K562 (cell line): ENCODE data around the gene TRIM34.

Experiments used
- JUND ChIP-seq, 2 experiments: IDR thresholded peaks; 2 replicates in 1 of 2; 3 replicates in 1 of 2; pipeline ENCODE4 v1.6.1; 2011; ENCODE audit warnings: borderline replicate concordance in 2 of 2, low read depth in 2 of 2, low read length in 2 of 2, improper control_type of control experiment in 1 of 2, missing biosample characterization in 1 of 2, missing genetic modification characterization in 1 of 2, missing genetic modification reagents in 1 of 2
- NR1H2 ChIP-seq: sonication (generic); formaldehyde crosslinking; IDR thresholded peaks from 2 replicates; pipeline ENCODE4 v1.4.0; 2020; ENCODE audit warnings: mild to moderate bottlenecking, missing genetic modification reagents
- SUPT5H ChIP-seq: fragments of 450-650 bp; IDR thresholded peaks from 2 replicates; pipeline ENCODE4 v1.6.1; 2016
- TF ChIP-seq, protein P1 (sequence below): fragments of 250-450 bp; sonication (Bioruptor Pico); IDR thresholded peaks from 2 replicates; pipeline ENCODE4 v1.5.0; 2021
- TF ChIP-seq, protein P2 (sequence below): sonication (generic); formaldehyde crosslinking; IDR thresholded peaks from 2 replicates; pipeline ENCODE4 v1.9.0; 2022; ENCODE audit warnings: mild to moderate bottlenecking, missing genetic modification reagents

DNA sequence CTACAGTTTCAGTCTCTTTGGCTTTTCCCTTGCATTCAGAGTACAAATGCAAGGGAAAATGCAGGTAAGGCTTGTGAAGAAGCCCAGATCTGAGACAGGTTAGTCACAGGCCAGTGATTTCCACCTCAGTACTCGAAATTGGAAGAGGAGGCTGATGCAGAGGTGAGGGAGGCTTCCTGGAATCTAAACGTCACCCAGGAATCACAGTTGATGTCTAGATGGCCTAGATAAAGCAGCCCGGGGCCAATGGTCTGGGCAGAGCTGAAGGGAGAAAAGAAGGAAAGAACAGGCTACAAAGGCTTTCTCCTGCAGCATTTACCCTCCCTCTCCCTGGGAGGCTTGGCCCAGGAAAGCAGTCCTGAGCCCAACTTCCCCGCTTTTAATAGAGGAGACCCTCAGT lies 19.9 kb upstream of the TRIM34 start:
- TF ChIP-seq, protein P1, sequence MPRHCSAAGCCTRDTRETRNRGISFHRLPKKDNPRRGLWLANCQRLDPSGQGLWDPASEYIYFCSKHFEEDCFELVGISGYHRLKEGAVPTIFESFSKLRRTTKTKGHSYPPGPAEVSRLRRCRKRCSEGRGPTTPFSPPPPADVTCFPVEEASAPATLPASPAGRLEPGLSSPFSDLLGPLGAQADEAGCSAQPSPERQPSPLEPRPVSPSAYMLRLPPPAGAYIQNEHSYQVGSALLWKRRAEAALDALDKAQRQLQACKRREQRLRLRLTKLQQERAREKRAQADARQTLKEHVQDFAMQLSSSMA (CRISPR knock-in tag) = no peak
- TF ChIP-seq, protein P2, sequence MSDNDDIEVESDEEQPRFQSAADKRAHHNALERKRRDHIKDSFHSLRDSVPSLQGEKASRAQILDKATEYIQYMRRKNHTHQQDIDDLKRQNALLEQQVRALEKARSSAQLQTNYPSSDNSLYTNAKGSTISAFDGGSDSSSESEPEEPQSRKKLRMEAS = no peak
- TF ChIP-seq NR1H2 (CRISPR knock-in tag) = no peak
- TF ChIP-seq SUPT5H = no peak
- no peak for TF ChIP-seq JUND (IDR thresholded peaks at IDR 0.05; ENCODE audit: borderline replicate concordance, low read depth, low read length)
- no peak for TF ChIP-seq JUND (tag; IDR thresholded peaks at IDR 0.05; ENCODE audit: borderline replicate concordance, low read depth, low read length)
